NK-92 treated with Interleukin-12 subunit alpha and Interleukin-12 subunit beta, amount 100 ng/mL, for 24 hours (cell line): ENCODE data around the gene MEGF11.

Experiments used
- DNase-seq: peaks from one replicate; lab custom pipeline; 2025; lab: John Stamatoyannopoulos, UW

MEGF11 gene

DNA sequence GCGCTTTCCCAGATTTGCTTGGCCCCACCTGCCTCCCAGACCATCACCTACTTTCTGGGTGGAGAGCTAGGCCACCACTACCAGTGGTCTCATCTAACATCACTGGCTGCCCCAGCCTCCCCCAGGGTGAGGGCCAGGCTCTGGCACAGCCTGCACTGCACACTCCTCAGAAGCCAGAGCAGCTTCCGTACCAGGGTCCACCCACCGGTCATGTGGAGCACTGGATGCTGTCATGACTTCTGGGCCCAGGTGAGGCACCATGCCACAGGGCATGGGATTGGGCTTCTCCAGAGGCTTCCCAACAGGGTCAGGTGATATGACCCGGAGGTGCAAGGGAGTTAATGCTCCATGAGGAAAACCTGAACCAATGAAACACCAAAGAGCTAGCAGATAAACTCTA lies 14.0 kb downstream of the MEGF11 start:
- no peak for DNase-seq

DNA sequence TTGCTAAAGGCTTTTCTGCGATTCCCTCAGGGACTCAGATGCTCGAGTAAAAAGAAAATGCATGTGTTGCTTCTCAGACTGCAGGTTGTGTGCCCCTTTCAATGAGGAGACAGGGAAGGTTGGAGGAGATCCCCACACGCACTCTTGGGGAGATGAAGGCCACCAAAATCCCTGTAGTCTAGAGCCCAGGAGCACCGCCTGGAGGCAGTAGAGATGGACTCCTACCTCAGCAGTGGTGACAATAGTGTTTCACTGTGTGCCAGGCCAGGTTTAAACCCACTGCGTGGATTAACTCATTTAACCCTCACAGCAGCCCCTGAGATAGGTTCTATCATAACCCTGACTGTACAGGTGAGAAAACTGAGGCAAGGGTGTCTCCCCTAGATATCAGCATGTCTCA lies 15.2 kb downstream of the MEGF11 start:
- DNase-seq, result no peak

DNA sequence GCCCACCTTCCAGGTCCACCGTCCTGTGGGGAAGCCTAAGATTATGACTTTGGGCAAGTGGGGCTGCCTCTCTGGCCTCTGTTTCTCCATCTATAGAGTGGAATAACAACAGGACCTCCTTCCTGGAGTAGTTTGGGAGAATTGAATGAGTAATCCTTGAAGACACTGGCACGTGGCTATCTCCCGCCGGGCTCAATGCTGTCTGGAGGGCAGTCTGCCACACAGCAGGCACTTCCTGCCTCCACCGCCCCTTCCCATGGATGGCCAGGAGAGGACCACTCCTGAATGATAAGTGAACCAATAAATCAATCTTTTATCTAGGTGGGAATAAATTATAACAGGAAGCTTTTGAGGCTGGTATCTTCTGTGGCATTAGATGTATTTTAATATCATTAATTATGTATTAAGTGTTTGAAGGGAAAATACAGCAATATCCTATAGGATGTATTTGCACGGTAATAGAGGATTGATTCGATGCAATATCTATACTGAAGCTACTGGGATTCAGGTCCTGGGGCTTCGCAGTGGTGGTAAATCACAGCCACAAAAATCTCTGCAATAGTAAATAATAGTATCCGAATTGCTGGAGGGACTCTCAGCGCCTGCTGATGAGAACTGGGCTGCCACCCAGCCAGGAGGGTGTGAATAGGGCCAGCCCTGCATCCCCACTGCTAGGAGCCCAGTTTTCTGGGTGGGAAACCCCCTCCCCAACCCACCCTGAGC lies 15.9 kb downstream of the MEGF11 start:
- no peak for DNase-seq

DNA sequence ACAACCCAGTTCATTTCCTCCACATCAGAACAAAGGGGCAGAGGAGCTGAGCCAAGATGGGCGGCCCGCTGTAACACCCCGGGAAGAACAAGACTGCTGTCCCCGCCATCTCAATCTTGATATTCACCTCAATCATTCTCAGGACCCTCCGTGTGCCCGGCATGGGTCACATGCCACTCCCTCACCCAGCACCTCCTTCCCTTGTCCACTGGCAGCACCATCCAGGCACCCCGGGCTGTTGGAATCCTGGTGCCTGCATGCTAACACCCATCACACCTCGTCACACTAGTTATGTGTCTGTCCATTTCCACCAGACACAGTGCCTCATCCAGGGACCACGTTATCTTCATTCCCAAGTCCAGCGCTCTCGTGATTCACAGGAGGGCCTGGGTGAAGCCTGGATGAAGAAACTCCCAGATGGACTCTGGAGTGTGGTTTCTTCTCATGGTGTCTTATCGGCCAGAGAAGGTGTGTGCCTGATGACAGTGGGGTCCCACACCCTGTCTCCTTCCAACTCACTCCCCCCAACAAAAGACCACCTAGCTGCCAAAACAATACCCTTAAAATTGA lies 16.7 kb downstream of the MEGF11 start:
- DNase-seq, result no peak

DNA sequence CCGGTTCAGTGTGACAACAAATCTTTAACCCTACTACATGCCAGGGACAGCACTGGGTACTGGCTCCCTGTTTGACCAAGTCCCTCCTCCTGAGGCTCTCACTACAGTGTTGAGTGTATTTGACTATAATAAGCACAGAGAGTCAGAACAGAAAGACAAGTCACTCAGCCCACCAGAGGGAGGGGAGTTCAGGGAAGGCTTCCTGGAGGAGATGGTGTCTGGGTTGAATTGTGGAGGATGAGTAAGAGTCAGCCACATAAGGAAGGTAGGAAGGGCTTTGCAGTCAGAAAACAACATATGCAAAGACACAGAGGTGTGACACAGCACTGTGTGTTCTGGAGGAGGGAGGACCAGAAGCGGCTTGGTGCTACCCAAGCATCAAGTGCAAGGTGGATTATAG lies 17.7 kb downstream of the MEGF11 start:
- no peak for DNase-seq

DNA sequence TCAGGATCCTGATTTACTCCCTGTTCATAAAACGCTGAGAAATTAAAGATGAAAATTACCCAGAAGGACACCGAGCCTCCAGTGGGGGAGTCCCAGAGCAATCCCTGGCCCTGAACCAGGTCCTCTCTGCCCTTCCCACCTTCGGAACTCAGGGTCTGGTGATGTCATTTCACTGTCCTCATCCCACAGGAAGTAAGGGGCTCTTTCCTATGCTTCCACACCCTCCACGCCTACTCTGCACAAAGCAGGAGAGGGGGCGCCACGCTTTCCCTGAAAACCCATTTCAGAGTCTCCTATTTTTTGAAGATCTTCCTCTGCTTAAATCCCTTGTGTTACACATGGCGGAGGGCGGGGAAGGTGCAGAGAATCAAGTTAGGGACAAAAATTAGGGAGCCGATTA lies 18.8 kb downstream of the MEGF11 start:
- DNase-seq, result no peak

DNA sequence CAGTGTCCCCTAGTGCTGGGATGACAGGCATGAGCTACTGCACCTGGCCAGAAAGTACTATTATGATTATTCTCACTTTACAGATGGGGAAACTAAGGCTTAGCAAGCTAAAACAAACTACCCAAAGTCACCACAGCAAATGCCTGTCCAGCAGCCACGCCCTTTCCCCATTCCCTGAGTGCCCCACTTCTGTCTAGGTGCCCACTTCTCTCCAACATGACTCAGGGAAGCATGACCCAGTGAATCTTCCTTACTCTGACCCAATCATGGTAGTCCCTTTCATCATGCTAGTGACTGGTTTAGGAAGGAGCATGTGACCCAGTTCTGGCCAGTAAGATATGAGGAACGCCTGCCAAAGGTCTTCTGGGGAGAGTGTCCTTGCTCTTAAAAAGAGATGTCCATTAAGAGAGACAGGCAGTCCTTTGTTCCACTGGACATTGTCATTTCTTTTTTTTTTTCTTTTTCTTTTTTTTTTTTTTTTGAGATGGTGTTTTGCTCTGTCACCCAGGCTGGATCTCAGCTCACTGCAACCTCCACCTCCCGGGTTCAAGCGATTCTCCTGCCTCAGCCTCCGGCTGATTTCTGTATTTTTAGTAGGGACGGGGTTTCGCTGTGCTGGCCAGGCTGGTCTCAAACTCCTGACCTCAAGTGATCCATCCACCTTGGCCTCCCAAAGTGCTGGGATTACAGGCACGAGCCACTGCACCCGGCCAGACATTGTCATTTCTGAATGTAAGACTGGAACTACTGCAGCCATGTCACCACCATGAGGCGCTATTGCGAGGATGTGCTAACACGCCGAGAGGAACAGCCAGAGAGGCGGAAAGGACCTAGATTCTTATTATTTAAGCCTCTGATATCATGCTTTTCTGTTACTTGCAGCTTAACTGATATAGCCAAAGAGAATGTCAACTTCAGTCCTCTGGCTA lies 19.8 kb downstream of the MEGF11 start:
- no peak for DNase-seq

DNA sequence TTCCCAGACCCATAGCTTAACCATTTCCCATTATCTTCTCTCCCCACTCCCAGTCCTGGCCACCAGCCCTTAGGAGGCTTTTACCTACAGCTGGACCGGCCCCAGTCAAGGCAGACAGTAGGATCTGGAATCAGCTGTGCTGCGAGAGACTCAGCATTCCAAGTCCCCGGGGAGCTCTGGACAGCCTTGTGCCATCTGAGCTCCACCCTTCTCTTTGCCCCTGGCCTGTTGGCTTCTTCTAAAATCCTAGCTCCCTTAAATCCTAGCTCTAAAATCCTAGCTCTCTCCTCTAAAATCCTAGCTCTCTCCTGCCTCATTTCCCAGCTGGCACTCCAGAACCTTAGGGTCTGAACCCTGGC lies 21.3 kb downstream of the MEGF11 start:
- DNase-seq, result no peak

DNA sequence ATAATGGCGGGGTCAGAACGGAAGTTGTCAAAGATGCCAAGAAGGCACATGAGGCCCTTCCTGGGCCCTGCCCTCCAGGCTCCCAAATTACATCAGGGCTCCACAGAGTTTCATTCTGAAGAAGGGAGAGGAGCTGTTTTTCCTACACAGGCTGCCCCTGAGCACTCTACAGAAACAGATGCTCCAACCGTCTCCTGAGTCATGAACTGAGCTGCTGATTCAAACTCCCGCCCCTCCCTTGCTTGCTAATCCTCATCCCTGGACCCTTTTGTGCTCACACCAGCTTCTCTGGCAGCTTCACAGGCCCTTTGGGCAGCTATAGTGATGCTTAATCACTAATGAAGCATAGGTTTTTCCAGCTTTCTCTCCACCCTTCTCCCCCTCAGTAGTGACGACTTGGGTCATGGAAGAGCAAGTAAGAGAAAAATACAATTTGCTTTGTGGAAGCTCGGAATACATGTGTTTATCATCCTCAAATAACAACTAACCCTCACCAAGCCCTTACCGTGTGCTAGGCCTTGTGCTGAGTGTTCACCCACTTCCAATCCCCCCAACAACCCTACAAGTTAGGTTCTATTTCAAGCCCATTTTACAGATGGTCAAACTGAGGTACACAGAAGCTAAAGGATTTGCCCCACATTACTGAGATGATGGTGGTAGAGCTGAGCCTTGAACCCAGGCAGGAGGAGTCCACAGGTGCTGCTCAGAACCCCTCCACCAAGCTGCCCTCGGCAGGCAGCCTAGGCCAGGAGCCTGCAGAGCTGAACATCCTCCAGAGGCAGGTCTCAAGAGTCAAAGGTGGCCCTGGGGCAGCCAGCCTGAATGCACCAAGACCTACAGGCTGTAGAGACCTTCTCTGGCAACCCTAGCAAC lies 21.9 kb downstream of the MEGF11 start:
- DNase-seq, result no peak

DNA sequence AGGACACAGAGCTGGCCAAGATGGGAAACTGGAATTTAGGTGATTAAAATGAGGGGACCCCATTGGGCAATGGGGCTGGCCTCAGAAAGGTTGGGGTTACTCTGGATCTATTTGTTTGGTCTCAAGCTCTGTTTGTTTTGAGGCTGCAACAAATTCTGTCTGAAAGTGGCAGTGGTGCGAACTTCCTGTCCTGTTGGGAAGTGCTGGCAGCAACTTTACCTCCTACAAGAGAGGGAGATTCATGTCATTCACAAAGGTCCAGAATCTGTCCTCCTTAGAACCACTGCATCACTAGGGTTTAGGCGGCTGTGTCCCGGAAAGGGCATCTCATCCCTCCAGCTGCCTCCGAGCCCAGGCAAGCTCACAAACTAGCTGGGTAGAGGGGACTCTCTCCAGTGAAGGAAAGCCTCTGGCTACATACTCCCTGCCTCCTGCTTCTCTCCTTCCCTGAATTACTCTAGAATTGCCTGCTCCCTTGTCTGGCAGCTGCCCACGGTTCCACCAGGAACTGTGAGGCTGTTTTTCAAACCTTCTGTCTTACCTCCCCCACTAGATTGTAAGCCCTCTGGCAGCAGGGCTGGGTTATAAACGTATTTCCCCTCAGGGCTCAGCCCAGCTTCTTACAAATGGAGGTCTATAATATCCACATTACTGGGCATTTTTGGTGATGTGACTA lies 23.6 kb downstream of the MEGF11 start:
- DNase-seq, result no peak

DNA sequence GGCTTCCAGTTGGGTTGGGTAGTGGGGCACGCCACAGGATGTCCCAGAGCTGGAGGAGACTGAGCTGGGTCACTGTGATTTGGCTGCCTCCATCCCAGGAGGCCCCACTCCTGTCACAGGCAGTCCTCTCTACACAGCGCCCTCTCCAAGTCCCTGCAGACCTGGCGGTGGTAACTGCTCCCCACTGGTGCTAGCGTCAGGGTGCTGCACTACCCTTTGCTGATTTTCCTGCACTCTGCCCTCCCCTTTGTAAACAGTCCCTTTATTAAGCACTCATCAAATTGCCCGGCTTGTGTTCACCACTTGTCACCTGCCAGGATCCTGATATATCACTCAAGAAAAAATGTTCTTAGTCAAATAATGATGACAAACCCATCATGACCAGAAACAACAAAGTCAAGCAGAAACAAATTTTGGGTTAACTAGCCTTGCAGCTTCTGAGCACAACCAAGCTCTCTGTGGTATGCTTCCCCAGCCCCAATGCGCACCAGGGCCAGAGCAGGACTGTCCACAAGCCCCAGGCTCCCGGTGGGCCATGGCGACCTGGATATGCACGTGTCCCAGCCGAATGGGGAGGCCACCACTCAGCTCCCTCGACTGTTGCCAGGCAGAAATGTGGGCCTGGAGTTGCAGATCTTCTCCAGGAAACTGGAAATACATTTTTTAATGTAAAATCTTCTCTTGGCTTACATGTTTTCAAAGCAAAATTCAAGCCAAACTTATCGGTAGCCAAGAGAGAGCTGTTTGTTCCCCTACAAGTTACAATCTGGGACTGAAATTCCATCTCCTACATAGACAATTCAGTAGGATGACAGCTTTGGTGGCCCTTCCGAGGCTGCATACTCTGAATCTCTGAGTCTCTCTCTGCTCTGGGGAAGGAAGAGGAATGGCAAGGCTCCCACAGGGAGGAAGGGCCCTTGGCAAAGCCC lies 24.5 kb downstream of the MEGF11 start:
- DNase-seq, result no peak

DNA sequence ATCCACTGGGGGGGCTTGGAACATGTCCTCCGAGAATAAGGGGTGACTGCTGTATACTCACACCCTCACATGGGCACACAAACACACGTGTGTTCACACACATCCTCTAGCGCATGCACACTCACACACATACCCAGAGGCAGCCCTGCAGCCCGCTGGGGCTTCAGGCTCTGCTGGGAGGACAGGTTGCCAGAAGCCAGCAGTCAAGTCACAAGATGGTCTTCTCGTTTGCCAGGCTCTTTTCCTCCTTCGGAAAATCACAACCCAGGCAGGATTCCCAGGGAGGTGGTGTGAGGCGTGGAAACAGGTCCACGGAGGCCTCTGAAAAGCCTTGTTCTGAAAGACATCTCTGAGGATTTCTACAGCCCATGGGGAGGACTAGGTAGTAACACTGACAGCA lies 26.8 kb downstream of the MEGF11 start:
- no peak for DNase-seq

DNA sequence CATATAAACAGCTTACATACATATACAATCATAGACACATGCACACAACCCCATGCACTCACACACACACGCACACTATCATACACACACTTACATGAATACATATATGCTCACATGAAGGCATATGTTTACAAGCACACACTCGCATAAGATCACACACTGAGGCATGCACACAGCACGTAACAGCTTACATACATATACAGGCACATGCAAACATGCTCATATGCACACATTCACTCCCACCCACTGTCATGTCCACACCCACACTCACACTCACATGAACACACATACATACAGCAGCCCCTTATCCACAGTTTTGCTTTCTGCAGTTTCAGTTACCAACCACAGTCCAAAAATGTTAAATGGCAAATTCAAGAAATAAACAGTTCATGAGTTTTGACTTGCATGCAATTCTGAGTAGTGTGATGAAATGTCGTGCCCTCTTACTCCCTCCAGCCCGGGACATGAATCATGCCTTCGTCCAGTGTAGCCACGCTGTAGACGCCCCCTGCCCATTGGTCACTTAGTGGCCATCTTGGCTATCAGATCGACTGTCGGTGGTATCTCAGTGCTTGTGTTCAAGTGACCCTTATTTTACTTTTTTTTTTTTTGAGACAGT lies 27.8 kb downstream of the MEGF11 start:
- DNase-seq, result no peak

DNA sequence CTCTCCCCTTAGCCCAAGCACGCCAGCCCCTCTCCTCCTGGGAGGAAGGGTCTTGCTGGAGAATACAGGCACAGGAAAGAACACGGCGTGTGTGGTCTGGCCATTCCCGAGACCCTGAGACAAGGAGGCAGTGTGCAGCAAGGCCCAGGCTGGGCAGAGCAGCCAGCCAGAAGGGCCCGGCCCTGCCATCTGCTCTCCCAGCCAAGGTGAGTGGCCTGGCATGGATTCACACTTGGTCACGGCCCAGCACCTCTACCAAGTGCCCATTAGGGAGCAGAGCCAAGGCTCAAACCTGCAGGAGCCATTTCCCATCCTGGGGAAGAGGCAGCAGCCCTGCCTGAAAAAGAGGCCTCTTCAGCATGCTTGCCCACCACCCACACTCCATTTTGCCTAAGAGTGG lies 28.6 kb downstream of the MEGF11 start:
- no peak for DNase-seq

DNA sequence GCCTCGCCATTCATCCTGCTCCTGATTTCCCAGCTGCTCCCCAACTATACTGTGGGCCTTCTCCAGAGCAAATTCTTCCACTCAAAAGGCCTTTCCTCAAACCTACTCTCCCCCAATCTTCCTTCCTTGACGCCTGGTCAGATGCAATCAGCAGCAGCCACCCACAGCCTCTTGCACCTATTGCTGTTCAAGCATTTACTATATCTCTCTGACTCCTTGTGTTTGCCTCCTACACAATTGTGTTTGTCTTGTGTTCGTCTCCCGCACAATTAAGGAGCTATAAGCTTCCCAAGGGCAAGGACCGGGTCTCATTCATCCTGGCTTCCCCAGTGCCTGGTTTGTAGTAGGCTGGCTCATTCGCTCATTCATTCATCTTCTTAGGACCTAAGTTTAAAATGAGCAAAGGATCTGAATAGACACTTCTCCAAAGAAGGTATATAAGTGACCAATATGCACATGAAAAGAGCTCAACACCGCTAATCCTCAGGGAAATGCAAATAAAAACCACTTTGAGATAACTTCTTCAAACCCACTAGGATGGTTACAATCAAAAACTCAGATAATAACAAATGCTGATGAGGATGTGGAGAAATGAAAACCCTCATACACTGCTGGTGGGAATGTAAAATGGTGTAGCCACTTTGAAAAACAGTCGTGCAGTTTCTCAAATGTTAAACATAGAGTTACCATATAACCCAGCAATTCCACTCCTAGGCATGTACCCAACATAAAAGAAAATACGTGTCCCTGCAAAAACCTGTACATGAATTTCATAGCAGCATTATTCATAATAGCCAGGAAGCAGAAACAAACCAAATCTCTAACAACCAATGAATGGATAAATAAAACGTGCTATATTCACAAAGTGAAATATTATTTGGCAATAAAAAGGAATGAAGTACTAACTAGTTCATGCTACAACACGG lies 31.0 kb downstream of the MEGF11 start:
- DNase-seq, result no peak

DNA sequence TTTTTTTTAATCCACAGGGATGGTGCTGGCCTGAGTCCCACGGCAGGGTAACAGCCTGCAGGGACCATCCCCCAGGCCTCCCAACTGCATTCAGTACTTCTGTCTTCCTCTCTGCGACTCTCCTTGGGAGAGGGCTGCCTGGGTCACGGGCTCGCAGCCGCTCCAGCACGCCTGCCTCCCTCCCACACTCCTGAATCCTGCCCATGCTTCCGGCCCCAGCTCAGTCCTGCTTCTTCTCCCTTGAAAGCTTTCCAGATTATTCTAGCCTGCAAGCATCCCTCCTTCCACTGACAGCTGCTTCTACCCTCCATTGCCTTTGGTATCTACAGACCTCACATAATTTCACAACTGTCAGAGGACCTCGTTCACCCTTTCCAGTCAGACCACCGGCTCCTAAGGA lies 32.4 kb downstream of the MEGF11 start:
- no peak for DNase-seq

DNA sequence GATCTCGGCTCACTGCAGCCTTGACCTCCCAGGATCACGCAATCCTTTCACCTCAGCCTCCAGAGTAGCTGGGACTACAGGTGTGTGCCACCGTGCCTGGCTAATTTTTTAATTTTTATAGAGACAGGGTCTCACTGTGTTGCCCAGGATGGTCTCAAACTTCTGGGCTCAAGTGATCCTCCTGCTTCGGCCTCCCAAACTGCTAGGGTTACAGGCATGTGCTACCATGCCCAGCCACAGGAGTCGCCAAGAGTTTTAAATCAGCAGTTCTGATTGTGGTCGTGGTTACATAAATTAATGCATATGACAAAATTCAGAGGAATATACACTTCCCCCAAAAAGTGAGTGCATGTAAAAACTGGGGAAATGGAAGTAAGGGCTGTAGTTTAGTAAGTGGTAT lies 32.9 kb downstream of the MEGF11 start:
- no peak for DNase-seq

DNA sequence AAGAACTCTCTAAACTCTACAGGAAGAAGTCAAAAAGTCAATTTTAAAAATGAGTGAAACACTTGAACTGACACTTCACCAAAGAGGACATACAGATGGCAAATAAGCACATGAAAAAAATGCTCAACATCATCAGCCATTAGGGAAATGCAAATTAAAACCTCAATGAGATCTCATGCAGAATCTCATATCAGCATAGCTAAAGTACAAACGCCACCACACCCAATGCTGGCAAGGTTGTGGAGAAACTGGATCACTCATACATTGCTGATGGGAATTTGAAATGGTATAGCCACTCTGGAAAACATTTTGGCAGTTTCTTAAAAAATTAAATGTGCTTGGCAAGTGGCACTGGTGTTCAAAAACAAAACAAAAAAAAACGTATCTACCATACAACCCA lies 34.2 kb downstream of the MEGF11 start:
- no peak for DNase-seq

DNA sequence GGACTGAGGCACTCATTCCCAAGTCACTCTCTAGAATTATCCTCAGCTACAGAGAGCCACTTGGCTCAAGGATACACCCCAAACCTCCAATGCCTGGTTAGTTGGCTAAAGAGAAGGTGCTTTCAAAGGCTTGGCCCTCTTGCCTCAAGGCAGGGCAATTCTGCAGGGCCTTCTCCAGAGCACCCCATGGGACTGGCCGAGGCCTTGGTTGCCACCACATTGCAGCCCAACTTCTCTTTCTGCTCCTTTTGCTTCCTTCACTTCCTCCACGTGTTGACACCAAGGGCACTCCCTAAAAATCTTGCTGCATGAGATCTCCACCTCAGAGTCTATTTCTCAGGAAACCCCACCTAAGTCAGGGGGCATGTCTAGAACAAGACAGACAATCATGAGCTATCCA lies 36.7 kb downstream of the MEGF11 start:
- no peak for DNase-seq
